WTC11 (cell line): ENCODE results near the gene FAM20C.

Experiments used
- ARID4B ChIP-seq: sonication (generic); formaldehyde crosslinking; IDR thresholded peaks from 2 replicates; pipeline ENCODE4 v1.8.0; 2023; ENCODE audit warnings: missing genetic modification reagents, mild to moderate bottlenecking, borderline replicate concordance
- CBFB ChIP-seq: sonication (generic); formaldehyde crosslinking; IDR thresholded peaks from 2 replicates; pipeline ENCODE4 v1.8.1; 2022; ENCODE audit warnings: mild to moderate bottlenecking, low read depth, missing genetic modification reagents
- CTCF ChIP-seq: fragments of 200-600 bp; IDR thresholded peaks from 2 replicates; pipeline ENCODE4 v1.8.0; 2022; ENCODE audit warnings: antibody characterized with exemption
- FOXK1 ChIP-seq: sonication (generic); formaldehyde crosslinking; IDR thresholded peaks from 2 replicates; pipeline ENCODE4 v1.8.0; 2022; ENCODE audit warnings: mild to moderate bottlenecking, moderate library complexity, missing genetic modification reagents
- JUN ChIP-seq: sonication (generic); formaldehyde crosslinking; IDR thresholded peaks from 2 replicates; pipeline ENCODE4 v1.8.0; 2023; ENCODE audit warnings: mild to moderate bottlenecking, missing genetic modification reagents
- NFYB ChIP-seq: sonication (generic); formaldehyde crosslinking; conservative IDR thresholded peaks from 2 replicates; pipeline ENCODE4 v1.8.0; 2022; ENCODE audit warnings: low read depth, missing genetic modification reagents
- ZNF232 ChIP-seq: sonication (generic); formaldehyde crosslinking; IDR thresholded peaks from 2 replicates; pipeline ENCODE4 v1.8.0; 2022; ENCODE audit warnings: mild to moderate bottlenecking, missing genetic modification reagents

GRCh38 chr7:293681-294439 lies 101.5 kb downstream of the FAM20C start:
- TF ChIP-seq JUN (no peak), CTCF (no peak), NFYB (CRISPR knock-in tag) (no peak), FOXK1 (CRISPR knock-in tag) (no peak), ARID4B (CRISPR knock-in tag) (no peak), ZNF232 (CRISPR knock-in tag) (no peak), CBFB (CRISPR knock-in tag) (no peak)
